K562 (cell line): ENCODE data around the gene SPATA25. TPM values are rescaled to one million over a fixed set of nuclear protein-coding genes. Genes with fewer than 3 reads are reported as not detected.
A peak's percentile ranks its signal among the peaks of the same experiment; 100 is the strongest.

Source experiments
- ARID3A ChIP-seq: IDR thresholded peaks from 2 replicates; pipeline ENCODE4 v1.6.1; 2012; ENCODE audit warnings: low read depth, low read length, improper control_type of control experiment, borderline replicate concordance
- CBX1 ChIP-seq: sonication (generic); IDR thresholded peaks from 2 replicates; pipeline ENCODE4 v1.6.1; 2016; ENCODE audit warnings: antibody characterized with exemption, low read depth, mild to moderate bottlenecking
- CHD1 ChIP-seq: fragments of 200-600 bp; sonication (generic); IDR thresholded peaks from one replicate; pipeline ENCODE4 v1.6.1; 2012; ENCODE audit warnings: mild to moderate bottlenecking, moderate library complexity, low read length, inconsistent platforms
- DDX20 ChIP-seq: fragments of 450-650 bp; IDR thresholded peaks from 2 replicates; pipeline ENCODE4 v1.6.1; 2016; ENCODE audit warnings: missing genetic modification characterization, low read depth, mild to moderate bottlenecking, missing compliant biosample characterization, moderate library complexity
- ETV6 ChIP-seq, 3 experiments: fragments of 150-350 bp in 1 of 3; sonication (generic) in 1 of 3; formaldehyde crosslinking in 1 of 3; IDR thresholded peaks; 2 replicates each; pipeline versions ENCODE4 v1.6.1 to v1.8.0; 2014 to 2022; ENCODE audit warnings: borderline replicate concordance in 2 of 3, low read depth in 2 of 3, antibody characterized with exemption in 1 of 3, low read length in 1 of 3, mild to moderate bottlenecking in 1 of 3, missing genetic modification reagents in 1 of 3
- HDAC6 ChIP-seq: IDR thresholded peaks from 2 replicates; pipeline ENCODE4 v1.6.1; 2012; ENCODE audit warnings: low read depth, mild to moderate bottlenecking, control low read depth, inconsistent platforms, low read length, moderate library complexity
- HSF4 ChIP-seq: fragments of 250-450 bp; sonication (Bioruptor Pico); IDR thresholded peaks from 2 replicates; pipeline ENCODE4 v2.1.2; 2022; ENCODE audit warnings: mild to moderate bottlenecking, moderate library complexity, borderline replicate concordance
- ID3 ChIP-seq, 2 experiments: fragments of 250-450 bp in 1 of 2; fragments of 450-650 bp in 1 of 2; sonication (Bioruptor Pico) in 1 of 2; IDR thresholded peaks; 2 replicates each; pipeline versions ENCODE4 v1.6.1 to v1.8.0; 2016 to 2021; ENCODE audit warnings: mild to moderate bottlenecking in 2 of 2, moderate library complexity in 2 of 2, missing compliant biosample characterization in 1 of 2, missing genetic modification characterization in 1 of 2
- IRF2 ChIP-seq: sonication (generic); formaldehyde crosslinking; IDR thresholded peaks from 2 replicates; pipeline ENCODE4 v1.8.1; 2022; ENCODE audit warnings: mild to moderate bottlenecking, missing genetic modification reagents
- LEF1 ChIP-seq: fragments of 450-650 bp; IDR thresholded peaks from 2 replicates; pipeline ENCODE4 v1.6.1; 2016; ENCODE audit warnings: mild to moderate bottlenecking
- RBM25 ChIP-seq: fragments of 200-400 bp; formaldehyde crosslinking; IDR thresholded peaks from 2 replicates; pipeline ENCODE4 v1.6.1; 2018; ENCODE audit warnings: low read length, low read depth, moderate library complexity; ENCODE audit not compliant: severe bottlenecking
- STAG1 ChIP-seq: sonication (generic); formaldehyde crosslinking; IDR thresholded peaks from 2 replicates; pipeline ENCODE4 v1.5.0; 2020; ENCODE audit warnings: missing genetic modification reagents, borderline replicate concordance
- TAF7 ChIP-seq: fragments of 450-650 bp; IDR thresholded peaks from 2 replicates; pipeline ENCODE4 v1.6.1; 2016; ENCODE audit warnings: missing genetic modification characterization, missing compliant biosample characterization
- TCF15 ChIP-seq: fragments of 250-450 bp; sonication (Bioruptor Pico); IDR thresholded peaks from 2 replicates; pipeline ENCODE4 v1.8.0; 2022; ENCODE audit warnings: moderate library complexity, mild to moderate bottlenecking, inconsistent platforms
- ZBTB11 ChIP-seq, 3 experiments: fragments of 200-800 bp in 1 of 3; fragments of 250-450 bp in 1 of 3; fragments of 450-650 bp in 1 of 3; sonication (Bioruptor Pico) in 1 of 3; sonication (Bioruptor generic) in 1 of 3; formaldehyde crosslinking in 1 of 3; IDR thresholded peaks; 2 replicates each; pipeline versions ENCODE4 v1.6.1 to v1.8.0; 2016 to 2022; ENCODE audit warnings: mild to moderate bottlenecking in 2 of 3, missing genetic modification characterization in 2 of 3, missing compliant biosample characterization in 1 of 3, moderate library complexity in 1 of 3
- ZKSCAN3 ChIP-seq: fragments of 250-450 bp; sonication (Bioruptor Pico); IDR thresholded peaks from 2 replicates; pipeline ENCODE4 v1.4.0; 2020
- ZNF12 ChIP-seq: sonication (generic); formaldehyde crosslinking; IDR thresholded peaks from 2 replicates; pipeline ENCODE4 v1.4.0; 2020; ENCODE audit warnings: mild to moderate bottlenecking, missing genetic modification reagents
- ZNF143 ChIP-seq: sonication (generic); formaldehyde crosslinking; IDR thresholded peaks from 2 replicates; pipeline ENCODE4 v1.9.0; 2022; ENCODE audit warnings: mild to moderate bottlenecking, missing genetic modification reagents
- ZNF212 ChIP-seq: fragments of 450-650 bp; formaldehyde crosslinking; IDR thresholded peaks from 2 replicates; pipeline ENCODE4 v1.4.0; 2020; ENCODE audit warnings: mild to moderate bottlenecking
- ZNF717 ChIP-seq: fragments of 250-450 bp; sonication (Bioruptor Pico); IDR thresholded peaks from 2 replicates; pipeline ENCODE4 v1.5.0; 2021
- polyA plus RNA-seq, 8 experiments: library from polyadenylated mRNA; depleted of rRNA in 4 of 8; stranded (reverse) in 5 of 8; unstranded in 3 of 8; fragments of >200 nt; fragmentation: Nextera tagmentation in 2 of 8; fragmentation: Illumina TruSeq in 1 of 8; extraction: Ambion mirVana in 2 of 8; extraction: Trizol in 1 of 8; gene quantifications; 2 replicates each; pipeline versions ENCODE4 v1.2.1 to v1.2.3, GENCODE V29; 2011 to 2014; ENCODE audit warnings: inconsistent platforms in 1 of 8, missing spikeins in 1 of 8
- total RNA-seq, 7 experiments: library from RNA; depleted of rRNA in 6 of 7; stranded (reverse); fragments of >200 nt in 6 of 7; fragmentation: Illumina TruSeq in 2 of 7; extraction: Trizol in 2 of 7; gene quantifications; 2 replicates each; pipeline versions ENCODE4 v1.2.1 to v1.2.3, GENCODE V29; 2011 to 2021; ENCODE audit warnings: low replicate concordance in 1 of 7

SPATA25 gene
- total and polyA plus RNA-seq, 9 of the 15 experiments (the other 6 are each of a cell fraction or from before 2014, with no cell fraction given), result 0.21 to 0.95 (median 0.53) TPM; not detected in 3

- TF ChIP-seq ZBTB11 (CRISPR knock-in tag; IDR thresholded peaks at IDR 0.05) (peak in 1 of 3 experiments; percentile 72; a peak in 3 of 6 replicates), TAF7 (tag) (peak; percentile 100), ARID3A (no peak), HSF4 (CRISPR knock-in tag) (no peak), LEF1 (no peak), ZKSCAN3 (no peak), CHD1 (peak; percentile 98), CBX1 (peak; percentile 71; the same call in 1 of the 2 replicates), RBM25 (no peak), IRF2 (no peak), ETV6 (IDR thresholded peaks at IDR 0.05; ENCODE audit: borderline replicate concordance in 1 of 2, low read depth in 2 of 2, low read length in 1 of 2) (no peak), ETV6 (CRISPR knock-in tag; IDR thresholded peaks at IDR 0.05; ENCODE audit: borderline replicate concordance) (no peak), ZNF212 (0 out of 2 replicates have a peak, but pooled peaks have one; percentile 31), DDX20 (tag) (no peak), HDAC6 (no peak), TCF15 (CRISPR knock-in tag) (no peak), ID3 (CRISPR knock-in tag; IDR thresholded peaks at IDR 0.05) (no peak), ID3 (tag; IDR thresholded peaks at IDR 0.05) (peak; percentile 78; the same call in 1 of the 2 replicates), ZNF717 (CRISPR knock-in tag) (no peak), STAG1 (CRISPR knock-in tag) (no peak), ZNF12 (peak; percentile 86), ZNF143 (CRISPR knock-in tag) (peak; percentile 49; the same call in 1 of the 2 replicates)
Observed at GRCh38 chr20:45934586-45935415, 47.4 kb upstream of the SPATA25 start, which contains the start of gene PCIF1 (continued).
